Liver (tissue), 3 donors: ENCODE measurements around the gene TMEM164.

Experiments
- EGR1 ChIP-seq, 2 donors: IDR thresholded peaks; 2 replicates each; pipeline ENCODE4 v1.6.1; 2016 to 2018; ENCODE audit warnings: antibody characterized with exemption in 2 of 2, low read depth in 2 of 2
- GABPA ChIP-seq, 2 donors: IDR thresholded peaks in 1 of 2; conservative IDR thresholded peaks in 1 of 2; 2 replicates each; pipeline ENCODE4 v1.6.1; 2016; ENCODE audit warnings: antibody characterized with exemption in 2 of 2, mild to moderate bottlenecking in 1 of 2, moderate library complexity in 1 of 2
- NR2F2 ChIP-seq: IDR thresholded peaks from 2 replicates; pipeline ENCODE4 v1.6.1; 2016; ENCODE audit warnings: antibody characterized with exemption
- RAD21 ChIP-seq, 2 donors: IDR thresholded peaks; 2 replicates each; pipeline ENCODE4 v1.6.1; 2016; ENCODE audit warnings: antibody characterized with exemption in 2 of 2, mild to moderate bottlenecking in 2 of 2
- SP1 ChIP-seq: IDR thresholded peaks from 2 replicates; pipeline ENCODE4 v1.6.1; 2018; ENCODE audit warnings: antibody characterized with exemption, mild to moderate bottlenecking
- TAF1 ChIP-seq: conservative IDR thresholded peaks from 2 replicates; pipeline ENCODE4 v1.6.1; 2016; ENCODE audit warnings: antibody characterized with exemption, mild to moderate bottlenecking
- YY1 ChIP-seq: IDR thresholded peaks from 2 replicates; pipeline ENCODE4 v1.6.1; 2016; ENCODE audit warnings: antibody characterized with exemption, mild to moderate bottlenecking
- TF ChIP-seq, protein P1 (sequence below): fragments of 150-350 bp; IDR thresholded peaks from 2 replicates; pipeline ENCODE4 v1.5.1; 2017; ENCODE audit warnings: improper control_type of control experiment, low read depth, low read length; ENCODE audit not compliant: missing input control
- TF ChIP-seq, protein P2 (sequence below): IDR thresholded peaks from 2 replicates; pipeline ENCODE4 v1.6.1; 2016; ENCODE audit warnings: antibody characterized with exemption, mild to moderate bottlenecking
- TF ChIP-seq, protein P3 (sequence below): IDR thresholded peaks from 2 replicates; pipeline ENCODE4 v1.6.1; 2016; ENCODE audit warnings: antibody characterized with exemption
- TF ChIP-seq, protein P4 (sequence below): IDR thresholded peaks from 2 replicates; pipeline ENCODE4 v1.6.1; 2016; ENCODE audit warnings: antibody characterized with exemption
- donor health status: healthy.
- donor health status: healthy.

- TF ChIP-seq, protein P1, sequence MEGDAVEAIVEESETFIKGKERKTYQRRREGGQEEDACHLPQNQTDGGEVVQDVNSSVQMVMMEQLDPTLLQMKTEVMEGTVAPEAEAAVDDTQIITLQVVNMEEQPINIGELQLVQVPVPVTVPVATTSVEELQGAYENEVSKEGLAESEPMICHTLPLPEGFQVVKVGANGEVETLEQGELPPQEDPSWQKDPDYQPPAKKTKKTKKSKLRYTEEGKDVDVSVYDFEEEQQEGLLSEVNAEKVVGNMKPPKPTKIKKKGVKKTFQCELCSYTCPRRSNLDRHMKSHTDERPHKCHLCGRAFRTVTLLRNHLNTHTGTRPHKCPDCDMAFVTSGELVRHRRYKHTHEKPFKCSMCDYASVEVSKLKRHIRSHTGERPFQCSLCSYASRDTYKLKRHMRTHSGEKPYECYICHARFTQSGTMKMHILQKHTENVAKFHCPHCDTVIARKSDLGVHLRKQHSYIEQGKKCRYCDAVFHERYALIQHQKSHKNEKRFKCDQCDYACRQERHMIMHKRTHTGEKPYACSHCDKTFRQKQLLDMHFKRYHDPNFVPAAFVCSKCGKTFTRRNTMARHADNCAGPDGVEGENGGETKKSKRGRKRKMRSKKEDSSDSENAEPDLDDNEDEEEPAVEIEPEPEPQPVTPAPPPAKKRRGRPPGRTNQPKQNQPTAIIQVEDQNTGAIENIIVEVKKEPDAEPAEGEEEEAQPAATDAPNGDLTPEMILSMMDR: no peak
- TF ChIP-seq, protein P2, sequence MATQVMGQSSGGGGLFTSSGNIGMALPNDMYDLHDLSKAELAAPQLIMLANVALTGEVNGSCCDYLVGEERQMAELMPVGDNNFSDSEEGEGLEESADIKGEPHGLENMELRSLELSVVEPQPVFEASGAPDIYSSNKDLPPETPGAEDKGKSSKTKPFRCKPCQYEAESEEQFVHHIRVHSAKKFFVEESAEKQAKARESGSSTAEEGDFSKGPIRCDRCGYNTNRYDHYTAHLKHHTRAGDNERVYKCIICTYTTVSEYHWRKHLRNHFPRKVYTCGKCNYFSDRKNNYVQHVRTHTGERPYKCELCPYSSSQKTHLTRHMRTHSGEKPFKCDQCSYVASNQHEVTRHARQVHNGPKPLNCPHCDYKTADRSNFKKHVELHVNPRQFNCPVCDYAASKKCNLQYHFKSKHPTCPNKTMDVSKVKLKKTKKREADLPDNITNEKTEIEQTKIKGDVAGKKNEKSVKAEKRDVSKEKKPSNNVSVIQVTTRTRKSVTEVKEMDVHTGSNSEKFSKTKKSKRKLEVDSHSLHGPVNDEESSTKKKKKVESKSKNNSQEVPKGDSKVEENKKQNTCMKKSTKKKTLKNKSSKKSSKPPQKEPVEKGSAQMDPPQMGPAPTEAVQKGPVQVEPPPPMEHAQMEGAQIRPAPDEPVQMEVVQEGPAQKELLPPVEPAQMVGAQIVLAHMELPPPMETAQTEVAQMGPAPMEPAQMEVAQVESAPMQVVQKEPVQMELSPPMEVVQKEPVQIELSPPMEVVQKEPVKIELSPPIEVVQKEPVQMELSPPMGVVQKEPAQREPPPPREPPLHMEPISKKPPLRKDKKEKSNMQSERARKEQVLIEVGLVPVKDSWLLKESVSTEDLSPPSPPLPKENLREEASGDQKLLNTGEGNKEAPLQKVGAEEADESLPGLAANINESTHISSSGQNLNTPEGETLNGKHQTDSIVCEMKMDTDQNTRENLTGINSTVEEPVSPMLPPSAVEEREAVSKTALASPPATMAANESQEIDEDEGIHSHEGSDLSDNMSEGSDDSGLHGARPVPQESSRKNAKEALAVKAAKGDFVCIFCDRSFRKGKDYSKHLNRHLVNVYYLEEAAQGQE: no peak
- TF ChIP-seq NR2F2 (no peak), GABPA (IDR thresholded peaks at IDR 0.05 in 1 of 2, conservative IDR thresholded peaks at IDR 0.05 in 1 of 2) (no peak), EGR1 (IDR thresholded peaks at IDR 0.05; ENCODE audit: low read depth in 2 of 2) (no peak), YY1 (no peak), RAD21 (IDR thresholded peaks at IDR 0.05) (no peak), SP1 (no peak), TAF1 (no peak)
- TF ChIP-seq, protein P3, sequence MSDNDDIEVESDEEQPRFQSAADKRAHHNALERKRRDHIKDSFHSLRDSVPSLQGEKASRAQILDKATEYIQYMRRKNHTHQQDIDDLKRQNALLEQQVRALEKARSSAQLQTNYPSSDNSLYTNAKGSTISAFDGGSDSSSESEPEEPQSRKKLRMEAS: no peak
- TF ChIP-seq, protein P4, sequence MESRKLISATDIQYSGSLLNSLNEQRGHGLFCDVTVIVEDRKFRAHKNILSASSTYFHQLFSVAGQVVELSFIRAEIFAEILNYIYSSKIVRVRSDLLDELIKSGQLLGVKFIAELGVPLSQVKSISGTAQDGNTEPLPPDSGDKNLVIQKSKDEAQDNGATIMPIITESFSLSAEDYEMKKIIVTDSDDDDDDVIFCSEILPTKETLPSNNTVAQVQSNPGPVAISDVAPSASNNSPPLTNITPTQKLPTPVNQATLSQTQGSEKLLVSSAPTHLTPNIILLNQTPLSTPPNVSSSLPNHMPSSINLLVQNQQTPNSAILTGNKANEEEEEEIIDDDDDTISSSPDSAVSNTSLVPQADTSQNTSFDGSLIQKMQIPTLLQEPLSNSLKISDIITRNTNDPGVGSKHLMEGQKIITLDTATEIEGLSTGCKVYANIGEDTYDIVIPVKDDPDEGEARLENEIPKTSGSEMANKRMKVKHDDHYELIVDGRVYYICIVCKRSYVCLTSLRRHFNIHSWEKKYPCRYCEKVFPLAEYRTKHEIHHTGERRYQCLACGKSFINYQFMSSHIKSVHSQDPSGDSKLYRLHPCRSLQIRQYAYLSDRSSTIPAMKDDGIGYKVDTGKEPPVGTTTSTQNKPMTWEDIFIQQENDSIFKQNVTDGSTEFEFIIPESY: no peak
These were observed 47.5 kb downstream of the TMEM164 start for GRCh38 chrX:110050386-110050785.
